HepG2 (cell line): ENCODE results near the gene LONP1. TPM values are rescaled to one million over a fixed set of nuclear protein-coding genes. Genes with fewer than 3 reads are reported as not detected.

Source experiments
- ARID2 ChIP-seq: sonication (generic); formaldehyde crosslinking; IDR thresholded peaks from 2 replicates; pipeline ENCODE4 v1.8.1; 2022; ENCODE audit warnings: mild to moderate bottlenecking, missing genetic modification reagents, borderline replicate concordance
- BCL3 ChIP-seq: sonication (generic); formaldehyde crosslinking; IDR thresholded peaks from 2 replicates; pipeline ENCODE4 v1.5.1; 2020; ENCODE audit warnings: mild to moderate bottlenecking, missing genetic modification reagents, moderate library complexity
- BRD4 ChIP-seq: sonication (generic); formaldehyde crosslinking; IDR thresholded peaks from 2 replicates; pipeline ENCODE4 v1.4.0; 2020; ENCODE audit warnings: missing genetic modification reagents
- DBP ChIP-seq: sonication (generic); formaldehyde crosslinking; IDR thresholded peaks from 2 replicates; pipeline ENCODE4 v1.4.0; 2020; ENCODE audit warnings: missing genetic modification reagents; ENCODE audit errors: not compliant biosample characterization
- GMEB1 ChIP-seq: sonication (generic); formaldehyde crosslinking; IDR thresholded peaks from 2 replicates; pipeline ENCODE4 v1.5.1; 2020; ENCODE audit warnings: missing genetic modification reagents, mild to moderate bottlenecking, borderline replicate concordance
- NRL ChIP-seq: sonication (generic); formaldehyde crosslinking; IDR thresholded peaks from 2 replicates; pipeline ENCODE4 v1.5.0; 2020; ENCODE audit warnings: missing genetic modification reagents, mild to moderate bottlenecking, moderate library complexity, borderline replicate concordance
- RARG ChIP-seq: sonication (generic); formaldehyde crosslinking; IDR thresholded peaks from 2 replicates; pipeline ENCODE4 v1.4.0; 2020; ENCODE audit warnings: low read depth, mild to moderate bottlenecking, missing genetic modification reagents
- RELA ChIP-seq: sonication (generic); formaldehyde crosslinking; IDR thresholded peaks from 2 replicates; pipeline ENCODE4 v1.4.0; 2020; ENCODE audit warnings: missing genetic modification reagents
- SOX5 ChIP-seq: IDR thresholded peaks from 2 replicates; pipeline ENCODE4 v1.6.1; 2016; ENCODE audit warnings: borderline replicate concordance
- SRSF9 ChIP-seq: fragments of 200-400 bp; formaldehyde crosslinking; IDR thresholded peaks from 2 replicates; pipeline ENCODE4 v1.6.1; 2018; ENCODE audit warnings: borderline replicate concordance, mild to moderate bottlenecking, low read depth, low read length; ENCODE audit not compliant: insufficient read depth, poor library complexity, severe bottlenecking
- TCF12 ChIP-seq, 2 experiments: fragments of 450-650 bp in 1 of 2; sonication (generic) in 1 of 2; formaldehyde crosslinking in 1 of 2; IDR thresholded peaks; 2 replicates each; pipeline versions ENCODE4 v1.6.1 to v1.8.0; 2017 to 2022; ENCODE audit warnings: antibody characterized with exemption in 1 of 2, mild to moderate bottlenecking in 1 of 2, missing genetic modification reagents in 1 of 2, moderate library complexity in 1 of 2
- YEATS4 ChIP-seq: sonication (generic); formaldehyde crosslinking; IDR thresholded peaks from 2 replicates; pipeline ENCODE4 v1.4.0; 2020; ENCODE audit warnings: missing genetic modification reagents, borderline replicate concordance
- ZBTB34 ChIP-seq: sonication (generic); formaldehyde crosslinking; IDR thresholded peaks from 2 replicates; pipeline ENCODE4 v1.8.0; 2022; ENCODE audit warnings: mild to moderate bottlenecking, missing genetic modification reagents
- ZNF230 ChIP-seq: sonication (generic); formaldehyde crosslinking; IDR thresholded peaks from 2 replicates; pipeline ENCODE4 v1.4.0; 2020; ENCODE audit warnings: mild to moderate bottlenecking, missing genetic modification reagents
- ZNF263 ChIP-seq: sonication (generic); formaldehyde crosslinking; IDR thresholded peaks from 2 replicates; pipeline ENCODE4 v1.4.0; 2020; ENCODE audit warnings: missing genetic modification reagents
- ZNF329 ChIP-seq: sonication (generic); formaldehyde crosslinking; IDR thresholded peaks from 2 replicates; pipeline ENCODE4 v1.9.0; 2021; ENCODE audit warnings: low read depth, mild to moderate bottlenecking, missing genetic modification reagents
- ZNF530 ChIP-seq: sonication (generic); formaldehyde crosslinking; IDR thresholded peaks from 2 replicates; pipeline ENCODE4 v1.5.0; 2020; ENCODE audit warnings: low read depth, mild to moderate bottlenecking, missing genetic modification reagents
- ZNF564 ChIP-seq: sonication (generic); formaldehyde crosslinking; IDR thresholded peaks from 2 replicates; pipeline ENCODE4 v1.8.1; 2023; ENCODE audit warnings: mild to moderate bottlenecking, missing genetic modification reagents
- ZNF576 ChIP-seq: sonication (generic); formaldehyde crosslinking; IDR thresholded peaks from 2 replicates; pipeline ENCODE4 v1.4.0; 2020; ENCODE audit warnings: mild to moderate bottlenecking, missing genetic modification reagents
- ZNF629 ChIP-seq: sonication (generic); formaldehyde crosslinking; conservative IDR thresholded peaks from 2 replicates; pipeline ENCODE4 v1.5.0; 2020; ENCODE audit warnings: missing genetic modification reagents
- ZNF788 ChIP-seq: sonication (generic); formaldehyde crosslinking; IDR thresholded peaks from 2 replicates; pipeline ENCODE4 v1.5.0; 2020; ENCODE audit warnings: mild to moderate bottlenecking, missing genetic modification reagents, borderline replicate concordance
- ZNF850 ChIP-seq: sonication (generic); formaldehyde crosslinking; conservative IDR thresholded peaks from 2 replicates; pipeline ENCODE4 v1.9.0; 2021; ENCODE audit warnings: mild to moderate bottlenecking, missing genetic modification reagents
- ZSCAN21 ChIP-seq: sonication (generic); formaldehyde crosslinking; IDR thresholded peaks from 2 replicates; pipeline ENCODE4 v1.8.0; 2022; ENCODE audit warnings: mild to moderate bottlenecking, missing genetic modification reagents, moderate library complexity, borderline replicate concordance
- ZSCAN30 ChIP-seq: sonication (generic); formaldehyde crosslinking; IDR thresholded peaks from 2 replicates; pipeline ENCODE4 v1.5.0; 2020; ENCODE audit warnings: mild to moderate bottlenecking, missing genetic modification reagents
- ZSCAN31 ChIP-seq: sonication (generic); formaldehyde crosslinking; IDR thresholded peaks from 2 replicates; pipeline ENCODE4 v1.5.0; 2020; ENCODE audit warnings: low read depth, mild to moderate bottlenecking, missing genetic modification reagents
- ZZZ3 ChIP-seq: sonication (generic); formaldehyde crosslinking; IDR thresholded peaks from 2 replicates; pipeline ENCODE4 v1.4.0; 2020; ENCODE audit warnings: missing genetic modification reagents, mild to moderate bottlenecking, borderline replicate concordance
- polyA plus RNA-seq, 8 experiments: library from polyadenylated mRNA; depleted of rRNA in 3 of 8; stranded (reverse) in 7 of 8; unstranded in 1 of 8; fragments of >200 nt; fragmentation: Illumina TruSeq in 4 of 8; extraction: Trizol in 4 of 8; gene quantifications; 2 replicates each; pipeline versions ENCODE4 v1.2.1 to v1.2.3, GENCODE V29; 2011 to 2016; ENCODE audit warnings: low read depth in 4 of 8, missing spikeins in 1 of 8, mixed read lengths in 1 of 8; ENCODE audit not compliant: insufficient read depth in 1 of 8
- total RNA-seq, 5 experiments: library from RNA; depleted of rRNA; stranded (reverse); fragments of >200 nt; fragmentation: Illumina TruSeq; extraction: Trizol; gene quantifications; 2 replicates each; pipeline ENCODE4 v1.2.3, GENCODE V29; 2016; ENCODE audit warnings: low read depth in 1 of 5

The LONP1 gene
- total and polyA plus RNA-seq, 2 of the 13 experiments (the other 11 are each of a cell fraction or from before 2014, with no cell fraction given): 59.5 to 76.8 TPM

- no peak for TF ChIP-seq ZNF263 (CRISPR knock-in tag)
- TF ChIP-seq ZNF530: no peak
- TF ChIP-seq SRSF9: no peak
- TF ChIP-seq ZBTB34 (CRISPR knock-in tag): no peak
- TF ChIP-seq BCL3 (CRISPR knock-in tag): peak; percentile 70; the same call in 1 of the 2 replicates
- no peak for TF ChIP-seq BRD4 (CRISPR knock-in tag)
- no peak for TF ChIP-seq ZNF230 (CRISPR knock-in tag)
- TF ChIP-seq GMEB1 (CRISPR knock-in tag): no peak
- 0 out of 2 replicates have a peak, but pooled peaks have one; percentile 43 for TF ChIP-seq ZNF629 (CRISPR knock-in tag)
- no peak; the same call in 1 of the 2 replicates for TF ChIP-seq ZNF850 (CRISPR knock-in tag)
- TF ChIP-seq ZSCAN30: no peak
- no peak for TF ChIP-seq RELA (CRISPR knock-in tag)
- TF ChIP-seq ZNF329 (CRISPR knock-in tag): no peak
- TF ChIP-seq ZSCAN21 (CRISPR knock-in tag): peak; percentile 61; the same call in 1 of the 2 replicates
- TF ChIP-seq NRL (CRISPR knock-in tag): peak; percentile 21; the same call in 1 of the 2 replicates
- no peak for TF ChIP-seq ZSCAN31 (CRISPR knock-in tag)
- 0 out of 2 replicates have a peak, but pooled peaks have one; percentile 46 for TF ChIP-seq ZNF576 (CRISPR knock-in tag)
- TF ChIP-seq ARID2 (CRISPR knock-in tag): no peak
- TF ChIP-seq RARG (CRISPR knock-in tag): no peak
- TF ChIP-seq TCF12 (IDR thresholded peaks at IDR 0.05): no peak
- no peak for TF ChIP-seq TCF12 (CRISPR knock-in tag; IDR thresholded peaks at IDR 0.05)
- no peak for TF ChIP-seq ZZZ3
- no peak for TF ChIP-seq ZNF564 (CRISPR knock-in tag)
- no peak for TF ChIP-seq SOX5
- no peak for TF ChIP-seq ZNF788 (CRISPR knock-in tag)
- no peak for TF ChIP-seq DBP (CRISPR knock-in tag)
- TF ChIP-seq YEATS4: no peak
Measured at GRCh38 chr19:5680084-5680436, 39.9 kb downstream of the LONP1 start (continued).
